HepG2 (cell line): ENCODE data around the gene SYCP2L. TPM values are rescaled to one million over a fixed set of nuclear protein-coding genes. Genes with fewer than 3 reads are reported as not detected.

Experiments used
- ELF4 ChIP-seq: sonication (generic); formaldehyde crosslinking; IDR thresholded peaks from 2 replicates; pipeline ENCODE4 v1.5.0; 2020; ENCODE audit warnings: missing genetic modification reagents, mild to moderate bottlenecking, moderate library complexity, borderline replicate concordance
- MED13 ChIP-seq: sonication (generic); formaldehyde crosslinking; IDR thresholded peaks from 2 replicates; pipeline ENCODE4 v1.5.0; 2020; ENCODE audit warnings: missing genetic modification reagents
- MTA1 ChIP-seq: sonication (generic); formaldehyde crosslinking; IDR thresholded peaks from 2 replicates; pipeline ENCODE4 v1.4.0; 2020; ENCODE audit warnings: missing genetic modification reagents, mild to moderate bottlenecking, borderline replicate concordance
- PRMT3 ChIP-seq: sonication (generic); formaldehyde crosslinking; IDR thresholded peaks from 2 replicates; pipeline ENCODE4 v1.8.1; 2022; ENCODE audit warnings: low read depth, mild to moderate bottlenecking, moderate library complexity, missing genetic modification reagents, borderline replicate concordance
- SP2 ChIP-seq: sonication (generic); formaldehyde crosslinking; IDR thresholded peaks from 2 replicates; pipeline ENCODE4 v1.5.1; 2020; ENCODE audit warnings: mild to moderate bottlenecking, missing genetic modification reagents
- THYN1 ChIP-seq: sonication (generic); formaldehyde crosslinking; IDR thresholded peaks from 2 replicates; pipeline ENCODE4 v1.8.1; 2023; ENCODE audit warnings: low read depth, mild to moderate bottlenecking, moderate library complexity, missing genetic modification reagents, borderline replicate concordance
- YY1 ChIP-seq: IDR thresholded peaks from 2 replicates; pipeline ENCODE4 v1.6.1; 2011; ENCODE audit warnings: low read length, low read depth, moderate library complexity, mild to moderate bottlenecking; ENCODE audit not compliant: insufficient read depth, insufficient replicate concordance
- ZBTB40 ChIP-seq, 2 experiments: fragments of 450-650 bp in 1 of 2; sonication (generic) in 1 of 2; formaldehyde crosslinking in 1 of 2; IDR thresholded peaks; 2 replicates each; pipeline versions ENCODE4 v1.6.1 to v1.8.0; 2016 to 2022; ENCODE audit warnings: antibody characterized with exemption in 1 of 2, mild to moderate bottlenecking in 1 of 2, missing genetic modification reagents in 1 of 2
- ZFP1 ChIP-seq: IDR thresholded peaks from 2 replicates; pipeline ENCODE4 v1.6.1; 2016
- ZNF138 ChIP-seq: sonication (generic); formaldehyde crosslinking; IDR thresholded peaks from 2 replicates; pipeline ENCODE4 v1.5.0; 2020; ENCODE audit warnings: mild to moderate bottlenecking, low read depth, missing genetic modification reagents
- ZNF780A ChIP-seq: sonication (generic); formaldehyde crosslinking; IDR thresholded peaks from 2 replicates; pipeline ENCODE4 v1.8.0; 2022; ENCODE audit warnings: mild to moderate bottlenecking, missing genetic modification reagents, moderate library complexity
- ZNF879 ChIP-seq: sonication (generic); formaldehyde crosslinking; IDR thresholded peaks from 2 replicates; pipeline ENCODE4 v1.8.1; 2023; ENCODE audit warnings: missing genetic modification reagents
- ZSCAN9 ChIP-seq: IDR thresholded peaks from 2 replicates; pipeline ENCODE4 v1.6.1; 2016; ENCODE audit warnings: borderline replicate concordance
- polyA plus RNA-seq, 8 experiments: library from polyadenylated mRNA; depleted of rRNA in 3 of 8; stranded (reverse) in 7 of 8; unstranded in 1 of 8; fragments of >200 nt; fragmentation: Illumina TruSeq in 4 of 8; extraction: Trizol in 4 of 8; gene quantifications; 2 replicates each; pipeline versions ENCODE4 v1.2.1 to v1.2.3, GENCODE V29; 2011 to 2016; ENCODE audit warnings: low read depth in 4 of 8, missing spikeins in 1 of 8, mixed read lengths in 1 of 8; ENCODE audit not compliant: insufficient read depth in 1 of 8
- total RNA-seq, 5 experiments: library from RNA; depleted of rRNA; stranded (reverse); fragments of >200 nt; fragmentation: Illumina TruSeq; extraction: Trizol; gene quantifications; 2 replicates each; pipeline ENCODE4 v1.2.3, GENCODE V29; 2016; ENCODE audit warnings: low read depth in 1 of 5
- TF ChIP-seq, protein P1 (sequence below): sonication (generic); formaldehyde crosslinking; IDR thresholded peaks from 2 replicates; pipeline ENCODE4 v1.9.0; 2021; ENCODE audit warnings: missing genetic modification reagents, borderline replicate concordance
- TF ChIP-seq, protein P2 (sequence below): sonication (generic); formaldehyde crosslinking; IDR thresholded peaks from 2 replicates; pipeline ENCODE4 v1.4.0; 2020; ENCODE audit warnings: missing genetic modification reagents

Gene SYCP2L
- total and polyA plus RNA-seq, 2 of the 13 experiments (the other 11 are each of a cell fraction or from before 2014, with no cell fraction given), result 0.22 to 0.54 TPM

- TF ChIP-seq ZBTB40 (IDR thresholded peaks at IDR 0.05) (no peak), ZBTB40 (CRISPR knock-in tag; IDR thresholded peaks at IDR 0.05) (no peak), SP2 (no peak), ZNF879 (no peak), MTA1 (peak; percentile 82; the same call in 1 of the 2 replicates), THYN1 (no peak), PRMT3 (no peak), ZNF780A (no peak), MED13 (CRISPR knock-in tag) (no peak), ZNF138 (CRISPR knock-in tag) (no peak), ELF4 (CRISPR knock-in tag) (no peak), ZSCAN9 (CRISPR knock-in tag) (peak; percentile 52; the same call in 1 of the 2 replicates), YY1 (peak; percentile 36), ZFP1 (CRISPR knock-in tag) (peak; percentile 18; the same call in 1 of the 2 replicates)
- TF ChIP-seq, protein P1, sequence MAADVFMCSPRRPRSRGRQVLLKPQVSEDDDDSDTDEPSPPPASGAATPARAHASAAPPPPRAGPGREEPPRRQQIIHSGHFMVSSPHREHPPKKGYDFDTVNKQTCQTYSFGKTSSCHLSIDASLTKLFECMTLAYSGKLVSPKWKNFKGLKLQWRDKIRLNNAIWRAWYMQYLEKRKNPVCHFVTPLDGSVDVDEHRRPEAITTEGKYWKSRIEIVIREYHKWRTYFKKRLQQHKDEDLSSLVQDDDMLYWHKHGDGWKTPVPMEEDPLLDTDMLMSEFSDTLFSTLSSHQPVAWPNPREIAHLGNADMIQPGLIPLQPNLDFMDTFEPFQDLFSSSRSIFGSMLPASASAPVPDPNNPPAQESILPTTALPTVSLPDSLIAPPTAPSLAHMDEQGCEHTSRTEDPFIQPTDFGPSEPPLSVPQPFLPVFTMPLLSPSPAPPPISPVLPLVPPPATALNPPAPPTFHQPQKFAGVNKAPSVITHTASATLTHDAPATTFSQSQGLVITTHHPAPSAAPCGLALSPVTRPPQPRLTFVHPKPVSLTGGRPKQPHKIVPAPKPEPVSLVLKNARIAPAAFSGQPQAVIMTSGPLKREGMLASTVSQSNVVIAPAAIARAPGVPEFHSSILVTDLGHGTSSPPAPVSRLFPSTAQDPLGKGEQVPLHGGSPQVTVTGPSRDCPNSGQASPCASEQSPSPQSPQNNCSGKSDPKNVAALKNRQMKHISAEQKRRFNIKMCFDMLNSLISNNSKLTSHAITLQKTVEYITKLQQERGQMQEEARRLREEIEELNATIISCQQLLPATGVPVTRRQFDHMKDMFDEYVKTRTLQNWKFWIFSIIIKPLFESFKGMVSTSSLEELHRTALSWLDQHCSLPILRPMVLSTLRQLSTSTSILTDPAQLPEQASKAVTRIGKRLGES, result no peak
- TF ChIP-seq, protein P2, sequence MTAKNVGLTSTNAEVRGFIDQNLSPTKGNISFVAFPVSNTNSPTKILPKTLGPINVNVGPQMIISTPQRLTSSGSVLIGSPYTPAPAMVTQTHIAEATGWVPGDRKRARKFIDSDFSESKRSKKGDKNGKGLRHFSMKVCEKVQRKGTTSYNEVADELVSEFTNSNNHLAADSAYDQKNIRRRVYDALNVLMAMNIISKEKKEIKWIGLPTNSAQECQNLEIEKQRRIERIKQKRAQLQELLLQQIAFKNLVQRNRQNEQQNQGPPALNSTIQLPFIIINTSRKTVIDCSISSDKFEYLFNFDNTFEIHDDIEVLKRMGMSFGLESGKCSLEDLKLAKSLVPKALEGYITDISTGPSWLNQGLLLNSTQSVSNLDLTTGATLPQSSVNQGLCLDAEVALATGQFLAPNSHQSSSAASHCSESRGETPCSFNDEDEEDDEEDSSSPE (CRISPR knock-in tag), result peak; percentile 70; the same call in 1 of the 2 replicates
These were observed 48.7 kb upstream of the SYCP2L start, which contains the start of gene MAK (continued) for GRCh38 chr6:10837995-10838793.
